IMR-90 (cell line): ENCODE data around the gene MRPL11.

ENCODE experiments used
- CEBPB ChIP-seq: IDR thresholded peaks from 2 replicates; pipeline ENCODE4 v1.6.1; 2012; ENCODE audit warnings: low read depth, low read length, improper control_type of control experiment
- CHD1 ChIP-seq: IDR thresholded peaks from 2 replicates; pipeline ENCODE4 v1.6.1; 2012; ENCODE audit warnings: low read depth, low read length, improper control_type of control experiment
- MAZ ChIP-seq: IDR thresholded peaks from 2 replicates; pipeline ENCODE4 v1.6.1; 2012; ENCODE audit warnings: low read depth, mild to moderate bottlenecking, low read length, improper control_type of control experiment, moderate library complexity, borderline replicate concordance
- MXI1 ChIP-seq: IDR thresholded peaks from 2 replicates; pipeline ENCODE4 v1.6.1; 2012; ENCODE audit warnings: low read depth, mild to moderate bottlenecking, low read length, moderate library complexity, borderline replicate concordance
- NFE2L2 ChIP-seq: fragments of 150-350 bp; IDR thresholded peaks from 2 replicates; pipeline ENCODE4 v1.6.1; 2016; ENCODE audit warnings: low read depth, mild to moderate bottlenecking, low read length
- POLR2A ChIP-seq: IDR thresholded peaks from 2 replicates; pipeline ENCODE4 v1.6.1; 2012; ENCODE audit warnings: mild to moderate bottlenecking, low read depth, low read length
- TF ChIP-seq, protein P1 (sequence below): conservative IDR thresholded peaks from 2 replicates; pipeline ENCODE4 v1.5.1; 2012; ENCODE audit warnings: mild to moderate bottlenecking, low read depth, low read length, improper control_type of control experiment
- TF ChIP-seq, protein P2 (sequence below): fragments of 150-350 bp; IDR thresholded peaks from 2 replicates; pipeline ENCODE4 v1.6.1; 2017; ENCODE audit warnings: mild to moderate bottlenecking, antibody characterized with exemption, low read length, low read depth
- TF ChIP-seq, protein P3 (sequence below): fragments of 150-350 bp; IDR thresholded peaks from 2 replicates; pipeline ENCODE4 v1.6.1; 2016; ENCODE audit warnings: low read depth, mild to moderate bottlenecking, low read length, moderate library complexity, borderline replicate concordance

DNA sequence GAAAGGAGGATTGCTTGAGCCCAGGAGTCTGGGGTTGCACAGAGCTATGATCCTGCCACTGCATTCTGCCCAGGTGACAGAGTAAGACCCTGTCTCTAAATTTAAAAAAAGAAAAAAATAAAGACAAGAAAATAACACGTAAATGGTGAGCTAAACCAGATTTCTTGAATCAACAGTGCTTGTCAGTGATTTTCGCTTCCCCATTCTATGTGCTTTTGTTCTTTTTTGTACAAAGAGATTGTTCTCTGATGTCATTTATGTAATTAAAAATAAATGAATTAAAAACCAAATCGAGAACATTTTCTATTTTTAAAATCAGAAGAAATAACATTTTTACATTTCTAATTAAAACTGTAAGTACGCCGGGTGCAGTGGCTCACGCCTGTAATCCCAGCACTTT is 47.3 kb downstream of the MRPL11 start:
- TF ChIP-seq, protein P1, sequence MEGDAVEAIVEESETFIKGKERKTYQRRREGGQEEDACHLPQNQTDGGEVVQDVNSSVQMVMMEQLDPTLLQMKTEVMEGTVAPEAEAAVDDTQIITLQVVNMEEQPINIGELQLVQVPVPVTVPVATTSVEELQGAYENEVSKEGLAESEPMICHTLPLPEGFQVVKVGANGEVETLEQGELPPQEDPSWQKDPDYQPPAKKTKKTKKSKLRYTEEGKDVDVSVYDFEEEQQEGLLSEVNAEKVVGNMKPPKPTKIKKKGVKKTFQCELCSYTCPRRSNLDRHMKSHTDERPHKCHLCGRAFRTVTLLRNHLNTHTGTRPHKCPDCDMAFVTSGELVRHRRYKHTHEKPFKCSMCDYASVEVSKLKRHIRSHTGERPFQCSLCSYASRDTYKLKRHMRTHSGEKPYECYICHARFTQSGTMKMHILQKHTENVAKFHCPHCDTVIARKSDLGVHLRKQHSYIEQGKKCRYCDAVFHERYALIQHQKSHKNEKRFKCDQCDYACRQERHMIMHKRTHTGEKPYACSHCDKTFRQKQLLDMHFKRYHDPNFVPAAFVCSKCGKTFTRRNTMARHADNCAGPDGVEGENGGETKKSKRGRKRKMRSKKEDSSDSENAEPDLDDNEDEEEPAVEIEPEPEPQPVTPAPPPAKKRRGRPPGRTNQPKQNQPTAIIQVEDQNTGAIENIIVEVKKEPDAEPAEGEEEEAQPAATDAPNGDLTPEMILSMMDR = no peak
- no peak for TF ChIP-seq CHD1
- TF ChIP-seq NFE2L2 = no peak
- no peak for TF ChIP-seq MXI1
- TF ChIP-seq, protein P2, sequence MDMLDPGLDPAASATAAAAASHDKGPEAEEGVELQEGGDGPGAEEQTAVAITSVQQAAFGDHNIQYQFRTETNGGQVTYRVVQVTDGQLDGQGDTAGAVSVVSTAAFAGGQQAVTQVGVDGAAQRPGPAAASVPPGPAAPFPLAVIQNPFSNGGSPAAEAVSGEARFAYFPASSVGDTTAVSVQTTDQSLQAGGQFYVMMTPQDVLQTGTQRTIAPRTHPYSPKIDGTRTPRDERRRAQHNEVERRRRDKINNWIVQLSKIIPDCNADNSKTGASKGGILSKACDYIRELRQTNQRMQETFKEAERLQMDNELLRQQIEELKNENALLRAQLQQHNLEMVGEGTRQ = no peak
- no peak for TF ChIP-seq MAZ
- no peak for TF ChIP-seq POLR2A
- TF ChIP-seq, protein P3, sequence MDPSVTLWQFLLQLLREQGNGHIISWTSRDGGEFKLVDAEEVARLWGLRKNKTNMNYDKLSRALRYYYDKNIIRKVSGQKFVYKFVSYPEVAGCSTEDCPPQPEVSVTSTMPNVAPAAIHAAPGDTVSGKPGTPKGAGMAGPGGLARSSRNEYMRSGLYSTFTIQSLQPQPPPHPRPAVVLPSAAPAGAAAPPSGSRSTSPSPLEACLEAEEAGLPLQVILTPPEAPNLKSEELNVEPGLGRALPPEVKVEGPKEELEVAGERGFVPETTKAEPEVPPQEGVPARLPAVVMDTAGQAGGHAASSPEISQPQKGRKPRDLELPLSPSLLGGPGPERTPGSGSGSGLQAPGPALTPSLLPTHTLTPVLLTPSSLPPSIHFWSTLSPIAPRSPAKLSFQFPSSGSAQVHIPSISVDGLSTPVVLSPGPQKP = no peak
- no peak for TF ChIP-seq CEBPB
